GM18511 (cell line): ENCODE data around the gene AKAP5.

Source experiments
- ATAC-seq: cut with Tn5 transposase; IDR thresholded peaks from one replicate; pipeline ENCODE4 v1.9.1; 2021; ENCODE audit warnings: mild to moderate bottlenecking, moderate library complexity; ENCODE audit not compliant: unreplicated experiment

AKAP5 gene, protein sequence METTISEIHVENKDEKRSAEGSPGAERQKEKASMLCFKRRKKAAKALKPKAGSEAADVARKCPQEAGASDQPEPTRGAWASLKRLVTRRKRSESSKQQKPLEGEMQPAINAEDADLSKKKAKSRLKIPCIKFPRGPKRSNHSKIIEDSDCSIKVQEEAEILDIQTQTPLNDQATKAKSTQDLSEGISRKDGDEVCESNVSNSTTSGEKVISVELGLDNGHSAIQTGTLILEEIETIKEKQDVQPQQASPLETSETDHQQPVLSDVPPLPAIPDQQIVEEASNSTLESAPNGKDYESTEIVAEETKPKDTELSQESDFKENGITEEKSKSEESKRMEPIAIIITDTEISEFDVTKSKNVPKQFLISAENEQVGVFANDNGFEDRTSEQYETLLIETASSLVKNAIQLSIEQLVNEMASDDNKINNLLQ

DNA sequence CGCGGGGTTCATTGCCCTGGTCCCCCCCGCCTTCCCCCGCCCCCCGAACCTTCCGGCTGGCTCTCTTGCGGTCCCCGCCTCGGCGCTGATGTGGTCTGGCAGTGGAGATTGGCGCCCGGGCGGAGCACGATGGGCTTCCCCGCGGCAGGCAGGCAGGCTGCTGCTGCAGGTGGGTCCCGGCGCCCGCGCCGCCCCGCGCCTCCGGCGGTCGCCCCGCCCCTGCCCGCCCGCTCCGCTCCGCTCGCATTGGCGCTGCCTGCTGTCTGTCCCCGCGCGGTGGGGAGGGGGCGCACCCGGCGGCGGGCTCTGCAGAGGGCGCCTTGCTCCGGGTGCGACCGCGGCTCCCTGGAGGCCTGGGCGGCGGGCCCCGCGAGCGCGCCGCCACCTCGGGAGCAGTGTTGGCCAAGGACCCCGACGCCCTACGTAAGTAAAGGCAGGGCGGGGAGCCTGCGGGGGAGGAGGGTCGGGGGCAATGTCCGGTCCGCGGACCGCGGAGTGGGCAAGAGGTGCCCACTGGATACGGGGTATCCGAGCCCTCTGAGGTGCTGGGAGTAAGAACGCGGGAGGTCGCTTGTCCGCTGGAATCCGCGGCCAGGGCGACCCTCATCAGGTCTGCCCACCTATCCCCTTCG lies at the start of gene AKAP5:
AKAP5 (plus strand) TSS at position 309 of the 632 bp plus-strand sequence. CDS start 2,896 bp downstream, outside the sequence.
- peak; percentile 67 for ATAC-seq

DNA sequence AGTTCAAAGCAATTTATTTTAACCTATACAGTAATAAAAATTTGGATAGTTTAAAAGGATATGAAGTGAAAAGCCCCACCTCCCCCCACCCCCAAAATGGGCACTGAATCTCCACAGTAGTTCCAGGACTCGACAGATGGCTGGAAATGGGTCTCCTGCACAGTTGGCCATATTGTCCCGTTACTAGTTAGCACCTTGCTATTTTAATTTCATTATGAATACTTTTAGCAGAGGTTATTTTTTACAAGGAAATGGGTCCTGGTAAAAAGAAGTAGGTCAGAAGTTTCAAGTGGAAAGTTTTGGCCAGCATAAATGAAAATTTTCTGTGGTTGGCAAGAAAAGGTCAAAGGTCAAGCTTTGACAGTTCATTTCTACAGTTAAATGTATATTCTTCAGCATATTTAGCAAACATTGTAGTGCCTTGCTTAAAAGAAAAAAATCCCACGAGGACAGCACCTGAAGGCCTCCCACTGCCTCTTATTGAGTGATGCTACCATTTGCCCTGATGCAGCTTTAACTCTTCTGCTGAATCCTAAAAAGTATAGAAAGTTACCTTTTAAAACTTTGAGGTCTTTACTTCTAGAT lies 48.9 kb upstream of the AKAP5 start:
- ATAC-seq = no peak

DNA sequence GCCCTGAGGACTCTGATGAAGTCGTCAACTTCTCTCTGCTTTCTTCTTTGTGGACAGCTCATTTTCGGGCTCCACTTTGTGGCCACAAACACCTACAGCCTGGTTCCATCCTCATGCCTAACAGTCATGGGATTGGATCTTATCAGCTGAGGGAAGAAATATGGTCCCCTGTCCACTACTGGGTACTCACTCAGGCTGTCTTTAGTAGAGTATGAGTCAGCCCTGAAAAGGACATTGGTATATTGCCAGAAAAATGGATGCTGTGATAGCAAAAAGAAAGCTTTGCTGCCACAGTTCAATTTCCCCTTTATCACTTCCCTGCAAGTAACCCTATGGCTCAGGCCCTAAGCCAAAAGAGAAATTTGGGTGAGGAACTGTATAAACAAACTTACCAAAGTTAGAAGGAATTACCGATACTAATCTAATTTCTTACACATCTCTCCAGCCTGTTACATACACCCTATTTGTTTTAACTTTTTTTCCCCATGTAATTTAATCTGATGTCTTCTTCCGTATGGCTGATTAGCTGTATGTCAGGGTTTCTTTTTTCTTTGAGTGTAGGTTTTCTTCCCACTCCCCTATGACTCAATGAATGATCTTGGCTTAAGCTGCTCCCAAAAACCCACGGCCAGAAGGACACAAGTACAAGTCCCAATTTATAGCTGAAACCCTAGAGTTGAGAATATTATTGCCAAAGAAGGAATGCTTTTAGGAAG lies 48.1 kb upstream of the AKAP5 start:
- no peak for ATAC-seq

DNA sequence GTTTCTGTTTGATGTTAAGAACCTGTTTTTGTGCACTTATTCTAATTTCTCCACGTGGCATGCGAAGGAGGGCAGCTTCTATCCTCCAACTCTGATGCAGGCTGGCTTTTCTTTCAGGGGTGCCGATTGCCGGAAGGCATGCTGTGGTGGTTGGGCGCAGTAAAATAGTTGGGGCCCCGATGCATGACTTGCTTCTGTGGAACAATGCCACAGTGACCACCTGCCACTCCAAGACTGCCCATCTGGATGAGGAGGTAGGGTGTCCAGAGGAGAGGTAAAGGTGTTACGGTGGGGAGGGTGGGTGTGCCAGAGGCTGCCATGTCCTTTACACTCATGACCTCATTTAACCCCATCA lies 47.6 kb upstream of the AKAP5 start:
- ATAC-seq = no peak

DNA sequence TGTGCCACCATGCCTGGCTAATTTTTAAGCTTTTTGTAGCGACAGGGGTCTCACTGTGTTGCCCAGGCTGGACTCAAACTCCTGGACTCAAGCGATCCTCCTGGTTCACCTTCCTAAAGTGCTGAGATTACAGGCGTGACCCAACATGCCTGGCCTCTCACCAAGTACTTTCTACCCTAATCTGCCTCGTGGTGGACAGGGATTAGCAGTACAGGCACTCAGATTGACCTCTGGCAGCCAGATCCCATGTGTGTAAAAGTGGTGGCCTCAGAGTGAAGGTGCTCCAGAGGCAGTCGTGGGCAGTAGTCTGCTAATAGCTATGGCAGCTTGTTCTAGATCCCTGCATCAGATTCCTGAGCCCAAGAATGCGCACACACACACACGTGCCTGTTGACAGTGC lies 46.3 kb upstream of the AKAP5 start:
- ATAC-seq = no peak

DNA sequence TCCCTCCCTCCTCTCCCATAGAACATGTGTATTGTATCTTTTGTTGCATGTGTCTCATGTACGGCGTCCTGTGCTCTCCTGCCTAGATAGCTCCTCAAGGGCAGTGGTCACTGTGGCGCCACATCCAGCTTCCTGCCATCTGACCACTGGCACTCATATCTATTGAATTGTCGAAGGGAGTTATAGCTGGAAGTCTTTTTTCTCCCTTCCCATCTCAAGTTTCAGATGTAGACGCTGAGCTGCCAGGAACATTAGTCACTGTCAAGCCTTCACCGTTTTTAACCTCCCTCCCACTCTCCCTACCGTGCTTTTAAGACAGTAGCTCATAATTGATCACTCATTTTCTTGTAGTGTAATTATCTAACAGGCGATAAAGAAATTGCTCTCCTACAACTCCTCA lies 44.1 kb upstream of the AKAP5 start:
- ATAC-seq = no peak

DNA sequence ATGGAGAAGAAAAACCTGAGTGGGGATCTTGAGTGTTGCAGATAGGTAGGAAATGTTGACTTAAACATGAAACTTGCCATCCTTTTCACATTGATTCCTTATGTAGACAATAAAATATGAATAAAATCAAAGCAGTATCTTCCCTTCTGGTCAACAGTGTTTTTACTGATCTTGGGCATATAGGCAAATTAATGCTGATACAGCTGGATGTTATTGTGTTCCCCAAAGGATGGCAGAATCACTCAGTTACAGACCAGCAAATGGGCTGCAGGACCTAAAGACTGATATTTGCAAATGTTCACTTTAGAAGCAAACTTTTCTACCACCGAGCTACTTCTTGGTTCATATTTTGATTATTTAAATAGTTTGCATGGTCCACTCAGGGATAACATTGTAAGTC lies 43.3 kb upstream of the AKAP5 start:
- ATAC-seq = no peak

DNA sequence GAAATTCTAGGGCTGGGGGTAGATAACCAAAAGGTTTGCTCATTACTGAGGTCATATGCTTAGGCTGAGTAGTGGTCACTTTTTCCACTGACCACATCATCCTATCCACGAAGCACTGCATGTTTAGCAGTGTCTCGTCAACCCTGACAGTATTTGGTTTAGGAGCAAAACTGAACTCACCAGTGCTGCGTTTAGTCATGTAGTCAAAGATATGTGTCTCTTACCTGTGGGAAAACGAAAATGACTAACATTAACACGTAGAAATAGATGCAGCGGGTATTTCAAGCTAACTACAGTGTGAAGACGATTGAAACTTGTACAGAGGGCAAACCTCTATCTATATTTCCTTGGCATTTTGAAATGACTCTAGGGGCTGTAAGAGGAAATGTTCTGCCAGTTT lies 42.5 kb upstream of the AKAP5 start:
- no peak for ATAC-seq

DNA sequence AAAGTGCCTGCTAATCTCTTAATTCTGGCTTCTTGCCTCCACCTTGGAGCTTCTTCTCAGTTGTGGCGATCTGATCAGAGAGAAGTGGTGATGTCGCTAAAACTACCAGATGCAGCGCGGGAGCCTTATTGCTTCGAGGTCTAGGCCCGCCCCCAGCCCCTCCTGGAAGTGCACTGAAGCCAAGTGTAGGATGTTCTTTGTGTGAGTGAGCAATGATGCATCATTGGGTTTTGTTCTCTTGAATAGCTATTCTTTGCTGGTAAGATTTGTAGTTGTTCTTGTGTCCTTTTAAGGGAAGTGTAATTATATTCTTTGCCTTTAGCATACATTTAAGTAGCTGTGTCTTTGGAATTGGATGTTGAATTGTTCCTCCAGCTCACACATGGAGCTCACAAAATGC lies 41.3 kb upstream of the AKAP5 start:
- no peak for ATAC-seq

DNA sequence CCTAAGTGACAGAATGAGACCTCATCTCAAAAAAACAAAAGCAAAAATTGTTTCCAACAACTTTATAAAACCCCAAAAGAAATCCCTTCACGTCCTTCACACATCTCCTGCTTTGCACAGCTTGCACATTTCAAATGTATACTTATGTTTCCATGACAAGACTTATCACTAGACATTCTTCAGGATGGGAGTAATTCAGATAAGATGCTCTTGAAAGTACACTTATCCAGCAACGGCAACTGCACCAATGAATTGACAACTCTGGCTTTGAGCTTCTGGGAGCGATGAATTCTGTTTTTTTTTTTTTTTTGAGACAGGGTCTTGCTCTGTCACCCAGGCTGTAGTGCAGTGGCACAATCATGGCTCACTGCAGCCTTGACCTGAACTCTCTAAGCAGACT lies 30.8 kb upstream of the AKAP5 start:
- ATAC-seq = no peak

DNA sequence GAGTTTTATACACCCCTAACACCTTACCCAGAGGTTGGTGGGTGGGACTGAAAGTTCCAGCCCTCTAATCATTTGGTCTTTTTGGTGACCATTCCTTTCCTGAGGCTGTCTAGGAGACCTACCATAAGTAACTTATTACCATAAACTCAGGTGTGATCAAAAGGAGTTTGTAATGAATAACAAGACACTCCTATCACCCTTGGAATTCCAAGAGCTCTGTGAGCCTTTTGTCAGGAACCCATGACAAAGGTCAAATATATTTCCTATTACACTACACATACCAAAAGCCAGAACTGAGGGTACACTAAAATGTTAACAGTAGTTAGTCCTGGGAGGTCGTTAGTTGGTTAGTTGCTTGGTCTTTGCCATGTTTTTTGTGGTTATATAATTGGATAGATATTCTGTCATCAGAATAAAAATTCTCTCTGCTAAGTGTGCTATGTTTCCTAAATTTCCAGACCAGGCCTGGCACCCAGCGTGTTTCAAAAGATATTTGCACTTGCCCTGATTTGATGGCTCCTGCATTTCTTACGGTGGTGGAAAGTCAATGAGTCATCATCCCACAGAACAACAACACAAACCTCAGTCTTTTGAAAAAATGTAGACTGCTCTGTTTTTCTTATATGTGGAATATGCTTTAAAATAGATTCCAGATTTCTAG lies 27.0 kb upstream of the AKAP5 start:
- no peak for ATAC-seq

DNA sequence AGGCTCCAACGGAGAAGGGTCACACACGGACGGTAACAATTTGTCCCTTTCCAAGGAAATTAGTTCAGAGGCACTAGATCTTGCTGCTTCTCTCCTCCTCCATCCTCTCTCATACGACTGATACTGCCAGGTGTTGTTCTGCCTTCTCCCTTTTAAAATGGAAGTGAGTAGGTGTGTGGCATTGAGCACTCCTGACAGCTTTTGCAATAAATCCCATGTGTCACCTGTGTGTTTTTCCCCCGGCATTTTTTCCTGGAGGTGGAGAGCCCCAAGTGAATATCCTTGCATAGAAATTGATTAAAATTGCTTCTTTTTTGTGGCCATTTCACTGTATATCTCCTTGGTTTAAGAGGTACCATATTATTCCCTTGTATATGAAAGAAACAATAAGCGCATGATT lies 26.2 kb upstream of the AKAP5 start:
- ATAC-seq = no peak

DNA sequence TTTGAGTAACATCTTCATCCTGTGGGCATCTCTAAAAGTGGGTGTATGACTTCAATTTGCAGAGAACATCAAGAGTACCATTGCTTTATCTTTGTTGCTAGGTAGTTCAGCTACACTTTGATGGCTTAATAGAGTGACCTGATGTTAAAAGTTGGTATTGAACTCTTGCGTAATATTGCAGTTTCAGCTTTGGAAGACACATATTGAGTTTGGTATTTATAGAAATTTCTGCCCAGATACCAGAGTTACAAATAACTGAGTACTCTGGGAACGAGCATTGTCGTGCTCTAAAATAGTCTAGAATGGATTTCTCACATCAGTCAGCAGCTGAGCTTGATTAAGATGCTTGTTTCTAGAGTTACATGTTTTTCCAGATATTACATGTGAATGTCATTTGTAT lies 24.8 kb upstream of the AKAP5 start:
- no peak for ATAC-seq

DNA sequence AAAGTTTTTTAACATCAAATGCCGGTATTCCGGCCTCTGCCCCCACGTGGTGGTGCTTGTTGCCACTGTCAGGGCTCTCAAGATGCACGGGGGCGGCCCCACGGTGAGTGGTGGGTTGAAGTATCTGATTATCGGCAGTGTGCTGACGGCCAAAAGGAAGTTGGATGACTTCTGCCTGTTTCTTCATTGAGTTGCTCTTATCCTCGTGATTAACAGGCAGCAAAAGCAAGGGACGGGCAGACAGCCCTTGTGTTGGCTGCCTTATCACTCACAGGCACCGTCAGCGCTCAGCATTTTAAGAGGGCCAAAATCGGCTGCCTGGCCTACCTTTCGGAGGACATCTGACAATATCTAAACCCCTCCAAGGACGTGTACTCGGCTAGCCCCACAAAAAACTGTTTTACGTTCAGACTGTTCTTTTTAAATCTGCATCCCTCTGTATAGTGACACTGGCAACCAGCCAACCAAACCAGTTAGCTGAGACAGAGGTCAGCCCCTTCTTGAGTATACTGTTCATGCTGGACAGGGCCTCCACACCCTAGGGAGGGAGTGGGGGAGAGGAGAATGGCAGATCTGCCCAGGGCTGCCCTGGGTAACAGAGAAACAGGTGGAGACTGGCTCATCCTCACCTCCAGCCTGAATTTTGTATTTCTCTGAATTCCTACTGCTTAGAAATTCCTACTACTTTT lies 22.9 kb upstream of the AKAP5 start:
- no peak for ATAC-seq

DNA sequence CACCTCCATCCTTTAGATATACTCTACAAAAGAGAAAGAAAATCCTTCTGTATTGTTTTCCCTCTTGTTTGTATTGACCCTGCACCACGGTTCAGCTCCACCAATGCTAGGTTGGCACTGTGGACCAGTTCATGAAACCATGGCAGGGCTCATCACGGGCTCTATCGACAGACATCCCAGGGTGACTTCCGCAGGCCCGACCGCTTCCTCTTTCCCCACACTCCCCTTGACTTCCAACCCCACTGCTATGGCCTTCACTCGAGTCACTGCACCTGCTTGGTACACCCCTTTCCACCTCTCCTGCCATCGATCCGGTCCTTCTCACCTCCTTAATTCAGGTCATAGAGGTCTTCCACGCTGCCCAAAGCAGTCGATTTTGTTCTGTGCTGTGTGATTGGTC lies 21.2 kb upstream of the AKAP5 start:
- ATAC-seq = no peak

DNA sequence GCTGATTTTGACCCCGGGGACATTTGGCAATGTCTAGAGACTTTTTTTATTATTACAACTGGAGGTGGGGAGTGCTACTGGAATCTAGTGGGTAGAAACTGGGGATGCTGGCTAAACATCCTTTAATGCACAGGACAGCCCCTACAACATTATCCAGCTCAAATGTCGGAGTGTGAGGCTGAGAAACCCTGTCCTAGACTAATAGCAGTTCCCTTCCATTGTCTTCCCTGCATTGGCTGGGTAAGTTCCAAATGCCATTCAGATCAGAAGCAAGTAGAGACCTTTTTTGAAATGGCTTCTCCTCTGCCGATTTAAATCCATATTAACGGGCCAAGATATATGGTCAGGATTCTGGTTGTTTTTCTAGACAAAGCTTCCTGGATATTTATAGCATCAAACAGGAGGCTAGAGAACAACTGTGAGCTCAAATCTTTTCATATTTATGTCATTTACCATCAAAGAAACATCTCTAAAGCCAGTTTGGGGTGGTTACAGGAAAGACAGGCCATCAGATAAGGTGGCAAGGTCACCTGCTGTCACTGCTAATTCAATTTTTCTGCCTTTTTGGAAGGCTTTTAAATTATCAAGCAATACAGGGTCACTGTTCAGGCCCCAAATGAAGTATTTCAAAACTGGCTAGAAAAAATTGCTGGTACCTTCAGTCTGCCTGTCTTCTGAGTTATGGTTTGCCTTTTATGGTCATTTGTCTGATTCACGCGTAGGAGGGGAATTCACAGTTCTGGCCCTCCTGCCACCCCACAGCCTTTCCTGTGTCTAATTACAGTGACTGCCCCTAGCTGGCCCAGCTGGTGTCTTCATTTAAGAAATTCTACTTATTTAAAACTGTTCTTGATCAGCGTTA lies 20.1 kb upstream of the AKAP5 start:
- peak; percentile 99 for ATAC-seq

DNA sequence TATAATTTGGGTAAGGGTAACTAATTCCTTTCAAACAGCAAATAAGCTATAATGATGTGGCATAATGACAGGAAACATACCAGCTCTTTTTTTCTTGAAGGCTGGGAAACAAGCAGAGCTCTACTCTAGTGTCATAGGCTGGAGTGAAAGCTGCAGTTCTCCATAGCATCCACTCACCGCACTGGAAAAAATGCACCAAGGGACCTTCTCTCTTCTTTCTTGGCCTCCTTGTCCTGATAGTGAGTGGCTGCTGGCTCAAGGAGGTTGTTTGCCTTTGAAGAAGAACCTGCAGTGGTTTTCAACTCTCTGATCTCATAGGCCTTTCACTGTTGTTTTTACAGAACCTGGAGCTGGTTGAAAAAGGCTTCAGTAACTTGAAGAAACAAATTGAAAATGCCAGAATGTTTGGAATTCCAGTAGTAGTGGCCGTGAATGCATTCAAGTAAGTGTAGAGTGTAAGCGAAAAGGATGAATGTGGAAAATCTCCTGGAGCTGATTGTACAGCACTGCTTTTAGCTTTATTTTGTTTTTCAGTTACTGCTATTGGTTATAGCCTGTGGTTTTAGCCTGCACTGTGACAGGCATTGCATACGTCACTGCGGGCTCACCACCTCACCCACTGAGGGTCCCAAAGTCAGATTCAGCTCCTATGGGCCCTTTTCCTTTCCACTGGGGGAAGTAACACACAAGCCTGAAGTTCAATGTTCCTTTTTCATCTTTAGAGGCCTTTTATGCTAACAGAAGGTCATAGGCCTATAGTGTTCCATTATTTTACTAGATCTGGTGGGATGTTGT lies 17.2 kb upstream of the AKAP5 start:
- no peak for ATAC-seq

DNA sequence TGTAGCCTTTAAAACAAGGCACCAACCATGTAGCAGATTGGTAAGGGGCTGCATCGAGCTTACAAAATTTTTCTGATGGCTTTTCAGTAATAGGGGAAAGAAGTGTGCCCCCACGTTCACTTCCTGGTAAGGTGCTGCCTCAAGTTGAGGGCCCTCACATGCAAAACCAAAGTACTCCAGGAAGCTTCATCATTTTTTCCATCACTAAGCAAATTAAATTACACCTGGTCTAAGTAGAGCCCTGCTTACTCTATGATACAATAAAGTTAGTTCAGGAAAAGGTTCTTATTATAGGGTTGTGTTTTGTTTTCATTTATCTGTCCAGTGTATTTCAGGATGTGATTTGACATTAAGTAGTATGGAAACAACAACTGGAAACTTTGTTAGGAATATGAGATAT lies 15.0 kb upstream of the AKAP5 start:
- ATAC-seq = no peak

DNA sequence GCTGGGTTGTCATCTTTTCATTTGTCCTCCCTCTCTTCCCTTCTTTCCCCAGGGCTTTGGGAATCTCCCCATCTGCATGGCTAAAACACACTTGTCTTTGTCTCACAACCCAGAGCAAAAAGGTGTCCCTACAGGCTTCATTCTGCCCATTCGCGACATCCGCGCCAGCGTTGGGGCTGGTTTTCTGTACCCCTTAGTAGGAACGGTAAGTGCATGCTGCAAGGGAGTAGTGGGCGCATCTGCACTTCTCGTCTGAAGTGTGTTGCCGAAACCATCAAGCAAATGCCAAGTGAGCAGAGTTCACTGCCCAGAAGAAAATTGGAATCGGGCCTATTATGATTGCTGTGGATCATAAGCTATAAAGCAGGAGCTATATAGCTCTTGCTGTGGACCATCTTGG lies 10.6 kb upstream of the AKAP5 start:
- no peak for ATAC-seq
